ELF-1 (cell line): Measurements from ENCODE around the gene TBX10.
"Not testable (repeated sequence)": the region's sequence is repeated elsewhere in the genome, so short reads cannot be mapped to it uniquely, and the experiment has no call there.

ENCODE experiments used
- DNase-seq: peaks from one replicate; pipeline ENCODE4 v3.0.0-alpha.2; 2016; ENCODE audit warnings: low read depth, low spot score

The TBX10 gene

GRCh38 chr11:67646535-67647336 lies 7.2 kb upstream of the TBX10 start:
- no peak for DNase-seq

GRCh38 chr11:67645521-67646461 lies 6.2 kb upstream of the TBX10 start:
- no peak for DNase-seq

GRCh38 chr11:67644472-67645418 lies 5.2 kb upstream of the TBX10 start:
- no peak for DNase-seq

GRCh38 chr11:67644042-67644441 lies 4.5 kb upstream of the TBX10 start:
- peak; percentile 36 for DNase-seq

- no peak for DNase-seq
Observed at GRCh38 chr11:67642173-67643120, 2.9 kb upstream of the TBX10 start.

GRCh38 chr11:67641338-67642172 lies 2.0 kb upstream of the TBX10 start:
- no peak for DNase-seq

GRCh38 chr11:67640758-67641337 lies 1.3 kb upstream of the TBX10 start:
- no peak for DNase-seq

- peak; percentile 81 for DNase-seq
Observed at GRCh38 chr11:67640021-67640757, 626 bp upstream of the TBX10 start.

- DNase-seq, result no peak
Observed at GRCh38 chr11:67638535-67639437, 777 bp downstream of the TBX10 start.

- not testable (repeated sequence) for DNase-seq
Observed at GRCh38 chr11:67637441-67637840, 2.1 kb downstream of the TBX10 start.

- no peak for DNase-seq
Observed at GRCh38 chr11:67636962-67637361, 2.6 kb downstream of the TBX10 start.

GRCh38 chr11:67635231-67635521 lies 4.4 kb downstream of the TBX10 start:
- no peak for DNase-seq

GRCh38 chr11:67634366-67635230 lies 5.0 kb downstream of the TBX10 start:
- no peak for DNase-seq

- no peak for DNase-seq
Observed at GRCh38 chr11:67633758-67634365, 5.7 kb downstream of the TBX10 start.

- DNase-seq, result no peak
Observed at GRCh38 chr11:67632982-67633755, 6.4 kb downstream of the TBX10 start.
